ENCODE data around the gene MAN1A1.

- TF ChIP-seq CTCF (IDR thresholded peaks at IDR 0.05) (no peak), POLR2A (IDR thresholded peaks at IDR 0.05) (no peak)
Measured at GRCh38 chr6:119137194-119138072, 212.1 kb downstream of the MAN1A1 start.
